GM21515 (cell line): ENCODE measurements around the gene MEAF6.
"Not testable (repeated sequence)": the region's sequence is repeated elsewhere in the genome, so short reads cannot be mapped to it uniquely, and the experiment has no call there.

Experiments
- ATAC-seq: cut with Tn5 transposase; IDR thresholded peaks from one replicate; pipeline ENCODE4 v1.9.1; 2021; ENCODE audit not compliant: unreplicated experiment

MEAF6 gene

GRCh38 chr1:37514350-37515184 is at the start of gene MEAF6:
Gene MEAF6 (minus strand): TSS chr1:37514766. CDS start chr1:37514746, 20 bp downstream.
- ATAC-seq = peak; percentile 80

DNA sequence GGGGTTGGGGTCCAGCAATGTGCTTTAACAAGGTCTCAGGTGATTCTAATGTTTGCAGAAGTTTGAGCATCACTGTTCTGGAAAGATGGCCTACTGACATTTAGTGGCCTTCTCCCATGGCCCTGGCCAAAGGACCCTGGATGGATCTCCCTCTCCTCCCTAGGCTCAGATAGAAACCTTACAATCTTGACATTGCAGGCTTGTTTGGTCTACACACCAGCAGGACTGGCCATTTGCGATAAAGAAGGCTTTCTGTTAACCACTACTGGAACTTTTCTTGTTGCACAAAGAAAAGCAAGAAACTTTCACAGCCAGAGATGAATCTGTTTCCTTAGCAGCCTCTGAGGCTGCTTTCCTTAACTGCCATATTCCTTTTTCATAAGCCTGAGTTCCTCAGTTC is 48.4 kb upstream of the MEAF6 start:
- ATAC-seq = no peak

- ATAC-seq = no peak
These were observed 46.9 kb upstream of the MEAF6 start for GRCh38 chr1:37561133-37562132.

- ATAC-seq = no peak
These were observed 46.0 kb upstream of the MEAF6 start for GRCh38 chr1:37560401-37561132.

DNA sequence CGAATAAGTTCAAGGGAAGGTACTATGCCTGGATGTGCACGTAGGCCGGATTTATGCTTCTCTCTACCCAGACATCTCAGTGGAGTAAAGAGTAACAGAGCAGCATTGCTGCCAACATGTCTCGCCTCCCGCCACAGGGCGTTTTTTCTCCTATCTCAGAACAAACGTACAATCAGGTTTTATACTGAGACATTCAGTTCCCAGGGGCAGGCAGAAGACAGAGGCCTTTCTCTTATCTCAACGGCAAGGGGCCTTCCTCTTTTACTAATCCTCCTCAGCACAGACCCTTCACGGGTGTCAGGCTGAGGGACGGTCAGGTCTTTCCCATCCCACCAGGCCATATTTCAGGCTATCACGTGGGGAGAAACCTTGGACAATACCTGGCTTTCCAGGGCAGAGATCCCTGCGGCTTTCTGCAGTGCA is 45.4 kb upstream of the MEAF6 start:
- ATAC-seq = not testable (repeated sequence)

DNA sequence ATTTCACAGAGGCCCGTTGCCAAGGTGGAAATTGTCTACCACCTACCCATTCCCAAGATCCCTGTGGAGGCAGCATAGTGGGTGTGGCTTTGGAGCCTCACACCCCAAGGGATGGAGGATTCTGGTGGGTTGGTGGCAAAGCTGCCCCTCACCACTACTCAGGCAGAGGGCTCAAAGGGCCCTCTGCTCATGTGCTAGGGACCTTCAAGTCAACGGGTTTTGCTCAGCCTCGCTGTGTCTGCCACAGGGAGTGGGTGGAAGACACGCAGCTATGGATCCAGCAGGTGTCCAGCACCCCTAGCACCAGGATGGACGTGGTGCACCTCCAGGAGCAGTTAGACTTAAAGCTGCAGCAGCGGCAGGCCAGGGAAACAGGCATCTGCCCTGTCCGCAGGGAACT is 44.5 kb upstream of the MEAF6 start:
- ATAC-seq = no peak

GRCh38 chr1:37558411-37558810 is 43.8 kb upstream of the MEAF6 start:
- ATAC-seq = no peak

GRCh38 chr1:37557402-37557801 is 42.8 kb upstream of the MEAF6 start:
- ATAC-seq = no peak

- ATAC-seq = no peak
These were observed 42.2 kb upstream of the MEAF6 start, which contains the start of gene DNALI1 for GRCh38 chr1:37556712-37557196. Gene DNALI1 (plus strand): TSS chr1:37556940. CDS start chr1:37556995, 55 bp downstream.

DNA sequence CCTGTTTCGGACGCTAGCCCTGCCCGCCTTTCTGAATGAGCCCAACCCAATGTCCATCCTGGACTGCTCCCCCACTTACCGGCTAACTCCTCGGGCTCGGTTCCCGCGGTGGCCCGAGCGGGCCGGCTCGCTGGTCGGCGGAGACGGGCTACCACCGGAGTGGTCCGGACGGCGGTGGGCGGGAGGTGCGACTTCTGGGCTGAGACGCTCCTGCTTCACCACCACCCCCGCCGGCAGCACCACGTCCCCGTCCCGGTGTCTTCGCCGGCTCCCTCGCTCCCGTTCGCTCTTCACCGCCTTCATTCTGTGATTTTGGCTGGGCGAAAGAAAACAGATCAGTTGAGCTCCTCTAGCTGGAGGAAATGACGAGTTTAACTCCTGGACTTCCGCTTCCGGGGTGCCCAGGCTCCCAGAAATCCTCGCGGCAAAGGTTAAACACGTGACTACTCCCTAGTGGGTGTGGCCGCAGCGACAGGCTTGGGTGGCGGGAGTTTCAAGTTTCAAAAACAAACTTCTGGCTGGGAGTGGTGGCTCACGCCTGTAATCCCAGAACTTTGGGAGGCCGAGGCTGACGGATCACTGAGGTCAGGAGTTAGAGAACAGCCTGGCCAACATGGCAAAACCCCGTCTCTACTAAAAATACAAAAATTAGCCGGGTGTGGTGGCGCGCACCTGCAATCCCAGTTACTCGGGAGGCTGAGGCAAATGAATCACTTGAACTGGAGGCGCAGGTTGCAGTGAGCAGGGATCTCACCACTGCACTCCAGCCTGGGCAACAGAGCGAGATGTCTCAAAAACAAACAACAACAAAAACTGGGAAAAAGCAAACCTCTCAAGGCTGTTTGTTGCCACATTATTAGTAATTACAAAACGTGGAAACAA is 39.6 kb upstream of the MEAF6 start, which contains the start of gene SNIP1:
SNIP1 (minus strand) TSS at position 367 of the 882 bp plus-strand sequence; CDS start at position 303, 64 bp downstream.
- ATAC-seq = peak; percentile 64

DNA sequence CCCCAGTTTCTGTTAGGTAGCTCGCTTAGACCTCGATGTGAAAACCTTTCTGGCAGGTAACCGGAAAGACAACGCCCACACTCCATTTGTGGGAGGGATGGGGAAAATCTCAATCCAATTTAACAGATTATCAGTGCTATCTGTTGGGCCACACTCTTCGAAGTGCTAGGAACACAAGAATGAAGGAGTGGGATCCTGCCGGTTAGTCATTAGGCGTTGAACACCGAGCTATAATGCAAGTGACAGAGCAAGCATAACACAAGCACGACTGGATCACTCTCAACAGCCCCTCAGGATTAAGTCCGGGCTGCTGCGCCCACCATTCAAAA is 39.0 kb upstream of the MEAF6 start:
- ATAC-seq = peak; percentile 13

GRCh38 chr1:37549341-37549740 is 34.8 kb upstream of the MEAF6 start:
- no peak for ATAC-seq

DNA sequence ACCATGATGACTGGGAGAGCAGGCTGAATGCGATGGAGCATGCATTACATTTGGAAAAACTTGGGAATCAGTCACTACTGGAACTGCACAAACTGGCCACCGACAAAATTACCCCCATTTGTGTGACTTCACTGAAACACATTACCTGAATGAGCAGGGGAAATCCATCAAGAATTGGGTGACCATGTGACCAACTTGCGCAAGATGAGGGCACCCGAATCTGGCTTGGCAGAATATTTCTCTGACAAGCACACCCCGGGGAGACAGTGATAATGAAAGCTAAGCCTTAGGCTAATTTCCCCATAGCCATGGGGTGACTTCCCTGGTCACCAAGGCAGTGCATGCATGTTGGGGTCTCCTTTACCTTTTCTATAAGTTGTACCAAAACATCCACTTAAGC is 30.5 kb upstream of the MEAF6 start:
- ATAC-seq = no peak

GRCh38 chr1:37544530-37544929 is 30.0 kb upstream of the MEAF6 start:
- ATAC-seq = no peak

GRCh38 chr1:37540036-37540785 is 25.6 kb upstream of the MEAF6 start:
- ATAC-seq = no peak

GRCh38 chr1:37539154-37539553 is 24.6 kb upstream of the MEAF6 start:
- ATAC-seq = not testable (repeated sequence)

GRCh38 chr1:37537378-37537777 is 22.8 kb upstream of the MEAF6 start:
- no peak for ATAC-seq

DNA sequence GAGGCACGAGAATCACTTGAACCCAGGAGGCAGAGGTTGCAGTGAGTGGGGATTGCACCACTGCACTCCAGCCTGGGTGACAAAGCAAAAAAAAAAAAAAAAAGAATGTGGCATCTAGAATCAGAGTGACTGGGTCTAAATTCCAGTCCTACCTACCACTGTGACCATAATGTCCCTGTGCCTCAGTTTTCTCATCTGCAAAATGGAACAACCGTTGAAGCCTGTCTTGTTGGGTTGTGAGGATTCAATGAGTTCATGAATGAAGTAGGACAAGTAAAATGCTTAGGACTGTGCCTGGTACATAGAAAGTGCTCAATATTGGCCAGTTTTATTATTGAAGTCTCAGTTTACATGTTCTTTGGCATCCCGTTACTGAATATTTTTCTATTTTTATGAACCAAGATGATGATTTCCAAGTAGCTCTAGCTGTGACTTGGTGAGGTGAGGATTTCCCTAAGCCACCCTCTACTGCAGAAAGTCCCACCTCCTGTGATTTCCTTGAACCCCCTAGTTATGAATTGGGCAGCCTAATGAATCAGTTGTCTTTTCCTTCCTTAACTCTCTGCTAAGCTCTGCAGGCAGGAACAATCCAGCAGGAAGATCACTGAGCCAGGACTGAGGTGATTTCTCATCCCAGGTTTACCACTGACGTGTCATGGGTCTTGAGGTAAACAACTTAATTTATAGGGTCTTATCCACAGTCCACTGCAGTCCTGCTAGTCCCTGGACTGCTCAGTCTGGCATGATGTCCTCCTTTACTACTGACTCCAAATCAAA is 18.9 kb upstream of the MEAF6 start:
- ATAC-seq = no peak
